ENCODE measurements around the gene SLC35E1.

SLC35E1 gene

GRCh38 chr19:16596399-16596798, 24.2 kb upstream of the SLC35E1 start:
- DNase-seq, result no peak

DNA sequence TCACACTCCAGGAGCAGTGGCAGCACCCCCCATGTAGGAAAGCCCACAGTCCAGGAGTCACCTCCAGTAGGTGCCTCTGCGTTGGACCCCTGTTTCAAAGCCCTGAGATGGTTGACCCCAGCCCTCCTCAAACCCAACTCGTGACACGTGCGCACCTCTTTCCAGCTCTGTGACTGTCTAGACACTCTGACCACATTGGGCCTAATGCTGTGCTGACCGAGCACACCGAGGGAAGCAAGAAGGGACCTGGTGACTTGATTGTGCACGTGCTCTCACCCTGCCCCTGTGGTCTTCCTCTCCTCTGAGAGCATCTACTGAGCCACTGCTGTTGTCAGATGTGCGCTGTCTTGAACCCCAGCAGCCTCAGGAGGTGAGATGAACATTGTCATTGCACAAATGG, 22.9 kb upstream of the SLC35E1 start:
- DNase-seq, result no peak

DNA sequence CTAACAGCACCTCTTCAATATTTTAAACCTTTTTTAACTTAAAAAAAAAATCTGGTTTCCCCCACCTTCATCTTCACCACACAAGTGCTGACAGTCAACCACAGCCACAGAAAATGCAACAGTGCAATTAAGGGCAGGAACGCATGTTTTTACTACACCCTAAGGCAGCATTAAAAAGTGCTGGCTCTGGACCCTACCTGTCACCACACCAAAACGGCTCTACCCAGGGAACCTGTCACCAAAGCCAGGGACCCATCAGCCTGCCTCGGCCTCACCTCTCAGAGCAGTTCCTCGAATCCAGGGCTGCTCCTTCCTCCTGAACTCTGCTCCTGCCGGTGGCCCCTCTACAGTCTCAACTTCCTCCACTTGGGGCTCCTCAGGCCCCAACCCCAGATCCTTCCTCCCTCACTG, 22.5 kb upstream of the SLC35E1 start:
- no peak for DNase-seq

GRCh38 chr19:16594131-16594586, 21.9 kb upstream of the SLC35E1 start:
- no peak for DNase-seq

DNA sequence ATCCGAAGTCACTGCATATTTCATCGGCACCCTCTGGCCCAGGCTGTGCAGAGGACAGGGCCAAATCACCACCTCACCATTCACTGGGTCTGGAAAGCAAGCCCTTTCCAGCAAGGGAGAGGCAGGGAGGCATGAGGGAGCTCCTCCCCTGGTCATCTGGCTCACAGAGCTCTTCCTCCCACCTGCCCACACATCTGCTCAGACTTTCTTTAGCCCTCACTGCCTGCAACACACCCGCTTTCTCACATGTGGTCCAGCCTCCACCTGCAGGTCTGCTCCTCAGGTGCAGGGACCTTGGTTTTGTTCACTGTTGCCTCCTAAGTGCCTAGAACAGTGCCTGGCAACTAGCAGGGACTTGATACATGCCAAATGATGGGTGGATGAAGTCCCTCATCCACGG, 21.0 kb upstream of the SLC35E1 start:
- DNase-seq, result no peak

GRCh38 chr19:16591803-16592556, 19.8 kb upstream of the SLC35E1 start:
- no peak for DNase-seq

GRCh38 chr19:16590876-16591802, 18.9 kb upstream of the SLC35E1 start:
- no peak for DNase-seq

- no peak for DNase-seq
Measured at GRCh38 chr19:16589917-16590316, 17.7 kb upstream of the SLC35E1 start.

GRCh38 chr19:16588824-16589577, 16.8 kb upstream of the SLC35E1 start:
- DNase-seq, result no peak

GRCh38 chr19:16587833-16588823, 15.9 kb upstream of the SLC35E1 start:
- DNase-seq, result no peak

- no peak for DNase-seq
Measured at GRCh38 chr19:16586991-16587832, 15.0 kb upstream of the SLC35E1 start.

DNA sequence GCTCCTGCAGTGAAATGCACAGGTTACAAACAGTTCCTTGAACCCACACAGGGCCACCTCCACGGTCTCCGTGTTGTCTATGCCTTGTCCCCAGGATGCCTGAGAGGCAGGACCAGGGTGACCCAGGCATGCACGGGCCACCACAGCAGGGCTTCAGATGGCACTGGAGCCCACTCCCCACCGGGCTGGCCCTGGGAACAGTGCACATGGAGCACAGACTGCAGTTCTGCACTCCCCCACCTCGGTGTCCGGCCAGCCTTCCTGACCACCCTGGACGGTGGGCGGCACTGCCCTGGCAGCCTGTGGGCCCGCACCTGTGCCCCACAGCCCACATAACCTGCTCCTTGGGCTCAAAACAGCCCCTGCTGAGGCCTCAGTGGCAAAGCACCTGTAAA, 14.3 kb upstream of the SLC35E1 start:
- DNase-seq, result no peak

GRCh38 chr19:16585808-16586476, 13.7 kb upstream of the SLC35E1 start:
- no peak for DNase-seq

DNA sequence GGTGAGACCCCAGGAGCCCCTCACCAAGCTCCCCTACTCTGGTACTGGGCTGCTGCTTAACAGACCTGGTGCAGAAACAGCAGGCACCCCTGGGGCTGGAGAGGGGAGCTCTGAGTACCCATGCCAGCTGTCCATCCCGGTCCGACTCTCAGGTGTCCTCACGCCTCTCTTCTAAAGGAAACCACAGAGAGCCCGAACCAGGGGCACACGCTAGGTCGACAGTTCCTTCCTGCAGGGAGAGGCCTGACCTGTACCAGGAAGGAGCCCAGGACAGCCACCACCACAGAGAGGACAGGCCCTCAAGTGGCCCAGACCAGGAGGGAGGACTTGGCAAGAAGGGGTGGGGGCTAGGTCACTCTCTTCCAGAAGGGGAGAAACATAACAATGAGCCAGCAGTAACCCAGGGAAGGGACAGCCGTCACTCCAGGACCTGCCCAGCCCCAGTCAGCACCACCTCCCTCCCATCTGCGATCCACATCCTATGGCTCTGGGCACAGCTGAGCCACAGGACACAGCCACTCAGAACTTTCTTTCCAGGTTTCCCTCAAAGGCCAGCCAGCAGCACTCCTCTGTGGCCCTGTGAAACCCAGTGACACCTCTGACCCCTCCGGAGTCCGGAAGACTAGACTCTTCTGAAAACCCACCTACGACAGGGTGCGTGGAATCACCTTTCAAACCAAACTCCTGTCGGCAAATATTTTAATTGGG, 13.0 kb upstream of the SLC35E1 start:
- DNase-seq, result no peak

DNA sequence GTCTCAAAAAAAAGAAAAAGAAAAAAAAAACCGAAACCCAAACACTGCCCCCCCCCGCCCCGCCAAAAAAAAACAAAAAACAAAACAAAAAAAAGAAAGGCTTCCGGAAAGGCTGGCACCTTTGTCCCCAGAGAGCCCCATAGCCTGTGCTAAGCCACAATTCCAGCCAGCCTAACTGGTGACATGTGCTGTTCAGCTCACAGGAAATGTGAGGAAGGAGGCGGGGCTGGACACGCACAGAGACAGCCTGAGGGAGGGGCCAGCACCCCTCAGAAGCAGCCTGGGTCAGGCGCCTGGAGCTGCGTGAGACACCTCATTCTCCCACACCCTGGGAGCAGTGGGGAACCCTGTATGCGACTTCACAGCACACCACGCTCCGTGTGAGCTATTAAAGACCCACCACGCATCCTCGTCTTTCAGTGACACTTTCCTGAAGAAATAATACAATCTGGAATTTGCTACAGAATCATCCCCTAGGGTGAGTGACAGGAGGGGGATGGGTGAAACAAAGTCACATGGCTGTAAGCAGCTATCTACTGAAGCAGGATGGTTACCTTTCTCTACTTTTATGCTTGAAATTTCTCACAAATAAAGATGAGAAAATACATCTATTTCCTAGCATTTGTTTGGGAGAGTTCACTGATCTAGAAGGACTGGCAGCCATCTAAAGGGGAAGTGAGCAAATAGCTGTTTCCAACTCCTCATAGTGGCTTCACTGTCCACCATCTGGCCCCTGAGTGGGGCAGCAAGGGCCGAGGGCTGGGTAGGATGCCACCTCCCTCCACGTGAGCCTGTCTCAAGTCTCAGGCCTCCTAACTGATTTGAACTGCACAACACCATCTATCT, 12.3 kb upstream of the SLC35E1 start:
- no peak for DNase-seq

DNA sequence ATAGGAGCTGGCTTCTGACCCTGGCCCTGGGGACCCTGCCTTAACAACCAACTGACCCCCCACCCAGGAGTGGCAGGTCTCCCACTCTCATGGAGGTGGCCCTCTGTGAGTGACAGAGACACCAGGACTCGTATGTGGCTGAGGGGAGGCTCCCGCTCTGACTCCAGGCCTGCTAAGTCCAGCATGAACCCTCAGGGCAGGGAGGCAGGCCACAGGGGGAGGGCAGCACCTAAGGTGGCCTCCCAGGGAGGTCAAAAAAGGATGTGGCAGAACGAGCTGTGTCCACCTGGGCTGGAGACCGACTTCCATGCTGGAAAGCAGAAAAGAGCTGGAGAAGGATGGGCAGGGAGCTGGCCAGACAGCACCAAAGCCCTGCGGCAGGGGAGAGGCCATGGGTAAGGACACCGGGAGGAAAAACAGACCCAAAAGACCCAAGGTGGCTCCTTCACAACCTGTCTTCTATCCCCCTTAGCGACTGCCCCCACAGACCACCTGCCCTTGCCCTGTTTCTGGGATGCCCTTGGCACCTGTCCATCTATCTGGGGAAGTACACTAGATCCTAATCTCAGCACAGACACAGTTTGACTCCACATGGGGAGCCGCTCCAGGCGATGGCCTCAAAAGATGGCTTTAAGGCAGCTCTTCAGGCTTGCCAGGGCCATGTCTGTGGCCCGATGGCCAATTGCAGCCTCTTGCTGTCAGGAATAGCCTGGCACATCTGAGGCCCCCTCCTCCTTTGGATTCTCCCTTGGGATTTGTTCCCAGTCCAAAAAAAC, 10.5 kb upstream of the SLC35E1 start:
- DNase-seq, result no peak

GRCh38 chr19:16581971-16582343, 9.7 kb upstream of the SLC35E1 start:
- no peak for DNase-seq

Data from cerebellar nuclear complex (tissue), 1 donor.